HG02981 (cell line): ENCODE results near the gene CBLB.

Experiments
- ATAC-seq: cut with Tn5 transposase; IDR thresholded peaks from one replicate; pipeline ENCODE4 v1.9.1; 2021; ENCODE audit warnings: mild to moderate bottlenecking, moderate library complexity; ENCODE audit not compliant: unreplicated experiment

Gene CBLB

DNA sequence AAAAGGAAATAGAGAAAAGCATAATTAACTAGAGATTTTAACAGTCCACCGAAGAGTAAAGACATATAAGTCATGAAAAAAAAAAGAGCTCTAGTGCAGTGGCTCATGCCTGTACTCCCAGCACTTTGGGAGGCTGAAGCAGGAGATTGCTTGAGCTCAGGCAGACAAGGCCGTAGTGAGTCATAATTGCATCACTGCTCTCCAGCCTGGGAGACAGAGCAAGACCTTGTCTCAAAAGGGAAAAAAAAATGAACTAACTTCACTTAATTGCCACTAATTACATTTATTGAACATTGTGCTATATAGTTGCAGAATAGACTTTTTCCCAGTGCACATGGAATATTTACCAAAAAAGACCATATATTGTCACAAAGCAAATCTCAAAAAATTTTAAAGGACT is 221.8 kb downstream of the CBLB start:
- ATAC-seq = no peak

DNA sequence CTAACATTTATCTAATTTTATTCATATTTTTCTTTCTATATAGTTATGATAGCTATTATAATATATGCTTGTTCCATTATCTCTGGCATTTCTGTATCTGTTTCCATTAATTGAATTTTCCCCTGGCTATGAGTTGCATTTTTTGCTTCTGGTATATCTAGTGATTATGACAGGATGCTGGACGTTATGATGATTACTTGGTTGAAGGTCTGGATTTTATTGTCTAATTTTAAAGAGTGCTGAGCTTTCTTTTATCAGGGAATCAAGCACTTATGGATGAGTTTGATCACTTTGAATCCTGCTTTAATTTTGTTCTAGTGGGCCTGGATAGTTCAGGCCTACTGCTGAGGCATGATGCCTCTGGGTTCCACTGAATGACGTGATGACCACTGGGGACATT is 229.7 kb downstream of the CBLB start:
- ATAC-seq = no peak

DNA sequence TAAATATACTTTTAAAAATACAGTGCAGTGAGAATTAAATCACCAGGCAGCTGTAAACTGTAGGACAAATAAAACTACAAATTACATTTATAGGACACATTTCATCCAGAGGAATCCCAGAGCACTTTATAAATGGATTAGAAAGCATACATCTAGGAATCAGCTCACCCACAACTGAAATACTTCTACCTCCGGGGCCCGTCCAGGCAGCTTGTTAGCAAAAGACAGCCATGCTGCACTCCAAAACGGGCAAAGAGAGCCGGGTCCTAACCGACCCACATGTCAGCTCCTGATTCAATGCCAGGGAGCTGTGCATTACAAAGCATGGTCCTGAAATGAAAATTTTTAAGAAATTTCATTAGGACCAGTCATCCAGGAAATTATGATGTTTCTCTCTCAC is 234.1 kb downstream of the CBLB start:
- ATAC-seq = no peak

DNA sequence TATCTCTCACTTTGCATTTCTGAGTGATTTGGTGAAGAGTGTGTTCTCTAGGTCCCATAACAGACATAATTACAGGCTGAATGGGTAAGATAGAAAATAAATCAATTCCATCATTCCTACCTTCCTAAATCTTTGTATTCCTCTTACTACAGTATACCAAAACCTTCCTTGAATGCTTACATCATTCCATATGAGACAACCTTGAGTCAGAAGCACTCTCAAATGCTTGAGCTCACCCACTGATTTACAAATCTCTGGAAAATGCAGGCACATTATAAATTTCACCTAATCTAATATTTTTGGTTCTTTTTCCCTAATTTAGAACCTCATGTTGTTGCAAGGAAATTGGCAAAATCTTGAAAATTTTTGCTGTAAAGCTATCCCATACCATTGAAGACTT is 239.1 kb downstream of the CBLB start:
- ATAC-seq = no peak

DNA sequence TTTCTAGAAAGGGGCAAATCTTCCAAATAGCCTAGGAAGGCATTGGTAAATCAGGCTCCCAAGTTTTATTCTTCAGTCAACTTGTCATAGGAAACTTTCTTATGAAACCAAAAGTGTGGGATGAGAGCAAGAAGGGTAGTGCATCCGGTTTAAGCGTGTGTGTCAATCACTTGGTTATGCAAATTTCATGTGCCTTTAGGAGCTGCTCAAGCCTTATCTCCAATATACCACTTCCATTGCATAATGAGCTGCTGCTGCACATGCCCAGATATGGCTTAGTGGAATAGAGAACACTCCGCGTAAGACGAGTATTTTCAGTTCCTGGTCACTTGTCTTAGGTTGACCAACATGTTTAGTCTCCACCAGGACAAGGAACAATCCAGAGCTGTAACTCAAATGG is 242.1 kb downstream of the CBLB start:
- ATAC-seq = no peak

DNA sequence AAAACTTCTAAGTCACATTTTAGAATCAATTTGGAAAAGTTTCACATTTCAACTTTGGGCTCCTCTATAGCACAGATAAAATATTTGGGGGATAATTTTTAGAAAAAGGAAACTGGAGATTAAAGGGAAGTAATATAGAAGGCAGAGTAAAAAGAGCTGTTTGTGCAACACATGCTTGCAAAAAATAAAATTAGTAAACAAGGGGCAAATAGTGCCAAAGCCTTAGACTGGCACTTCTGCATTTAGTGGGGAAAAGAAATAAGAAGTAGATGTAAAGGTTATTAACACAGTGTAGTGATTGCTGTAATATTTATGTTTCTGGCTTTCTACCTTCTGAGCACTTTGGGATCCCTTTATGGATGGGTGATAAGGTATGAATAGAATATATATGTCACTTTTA is 246.6 kb downstream of the CBLB start:
- ATAC-seq = no peak

DNA sequence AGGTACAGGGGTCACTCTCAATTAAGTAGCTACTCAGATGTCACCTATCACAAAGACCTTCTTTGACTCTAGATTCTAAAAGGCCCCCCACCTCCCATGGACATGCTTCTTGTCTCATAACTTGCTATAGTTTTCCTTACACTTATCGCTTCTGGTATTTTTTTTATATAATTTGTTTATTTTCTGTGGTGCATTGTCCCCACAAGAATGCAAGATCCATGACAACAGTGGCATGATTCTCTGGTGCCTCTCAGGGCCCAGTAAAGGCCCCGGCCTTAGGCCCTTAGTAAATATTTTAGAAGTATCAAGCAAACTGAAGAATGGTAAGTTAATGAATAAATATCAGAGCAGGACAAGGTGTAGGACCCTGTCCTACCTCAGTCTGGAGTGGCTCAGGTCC is 248.6 kb downstream of the CBLB start:
- no peak for ATAC-seq

DNA sequence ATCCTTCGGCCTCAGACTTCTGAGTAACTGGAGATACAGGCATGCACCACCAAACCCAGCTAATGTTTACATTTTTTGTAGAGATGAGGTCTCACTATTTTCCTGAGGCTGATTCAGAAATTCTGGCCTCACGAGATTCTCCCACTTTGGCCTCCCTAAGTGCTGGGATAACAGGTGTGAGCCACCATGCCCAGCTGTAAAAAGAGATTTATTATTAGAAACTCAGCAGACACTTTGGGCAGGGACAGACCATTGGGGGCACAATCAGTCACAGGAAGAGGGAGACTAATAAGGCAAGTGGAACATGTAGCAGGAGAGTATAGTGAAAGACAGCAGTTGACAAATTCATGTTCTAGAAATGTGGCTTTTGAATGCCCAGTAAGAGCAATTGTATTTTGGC is 249.2 kb downstream of the CBLB start:
- no peak for ATAC-seq

DNA sequence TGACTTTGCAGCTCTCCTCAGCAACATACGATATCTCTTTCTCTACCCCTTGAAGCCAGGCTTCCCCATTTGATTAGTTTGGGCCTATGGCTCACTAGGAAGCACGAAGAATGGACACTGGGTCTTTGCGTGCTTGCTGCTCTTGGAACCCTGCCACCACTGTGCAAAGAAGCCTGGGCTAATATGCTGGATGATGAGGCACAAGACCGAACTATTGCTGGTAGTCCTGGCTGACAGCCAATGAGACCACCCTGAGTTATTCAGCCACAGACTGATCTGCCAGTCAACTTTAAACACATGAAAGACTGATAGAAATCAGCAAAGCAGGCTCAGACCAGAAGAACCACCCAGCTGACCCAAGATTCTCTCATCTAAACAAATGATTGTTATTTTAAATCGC is 250.3 kb downstream of the CBLB start:
- no peak for ATAC-seq

DNA sequence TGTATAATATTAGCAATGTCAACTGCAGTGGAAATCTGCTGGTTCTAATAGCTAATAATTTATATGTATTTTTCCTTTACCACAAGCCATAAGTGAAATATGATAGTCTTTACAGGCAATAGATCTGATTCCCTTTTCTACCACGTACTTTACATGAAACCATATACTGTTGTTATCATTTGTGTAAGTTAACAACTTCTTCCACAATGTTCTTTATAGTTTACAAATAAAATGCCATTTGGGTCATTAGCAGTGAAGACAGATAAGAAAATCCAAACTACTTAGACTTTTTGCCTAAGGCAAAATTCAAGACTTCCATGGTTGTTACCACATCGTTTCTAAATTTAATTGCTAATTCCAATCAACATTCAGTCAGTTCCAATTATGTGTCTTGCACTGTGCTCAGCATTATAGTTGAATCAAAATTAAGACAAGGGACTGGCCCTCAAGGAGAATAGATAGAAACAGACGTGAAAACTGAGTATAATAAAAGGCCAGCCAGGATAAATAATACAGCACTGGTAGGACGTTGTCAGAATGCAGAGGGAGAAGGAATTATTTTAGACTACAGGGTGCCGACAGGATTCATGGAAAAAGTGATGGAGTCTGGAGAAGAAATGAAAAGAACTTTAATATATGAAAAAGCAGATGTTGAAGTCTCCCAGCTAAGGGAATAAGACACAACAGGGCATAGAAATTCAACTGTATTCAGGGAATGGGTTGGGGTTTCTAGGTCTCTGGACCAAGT is 252.3 kb downstream of the CBLB start:
- ATAC-seq = no peak

DNA sequence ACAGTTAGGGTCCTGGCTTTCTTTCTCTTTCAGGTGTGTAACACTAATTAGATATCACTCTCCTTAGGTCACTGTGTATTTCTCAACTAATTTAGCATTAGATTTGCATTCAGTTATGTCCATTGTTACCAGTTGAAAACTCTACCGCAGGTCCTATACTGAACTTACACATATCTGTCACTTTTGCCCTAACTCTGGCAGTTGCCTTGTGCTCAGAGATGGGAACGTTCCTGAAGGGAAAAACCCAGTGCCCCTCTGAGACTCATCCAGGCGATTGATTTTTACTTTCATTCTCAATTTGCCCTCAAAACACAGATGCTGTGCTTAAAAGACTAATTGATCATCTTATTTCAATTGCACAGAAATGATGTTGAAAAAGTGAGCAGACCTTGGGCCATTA is 253.0 kb downstream of the CBLB start:
- ATAC-seq = no peak

DNA sequence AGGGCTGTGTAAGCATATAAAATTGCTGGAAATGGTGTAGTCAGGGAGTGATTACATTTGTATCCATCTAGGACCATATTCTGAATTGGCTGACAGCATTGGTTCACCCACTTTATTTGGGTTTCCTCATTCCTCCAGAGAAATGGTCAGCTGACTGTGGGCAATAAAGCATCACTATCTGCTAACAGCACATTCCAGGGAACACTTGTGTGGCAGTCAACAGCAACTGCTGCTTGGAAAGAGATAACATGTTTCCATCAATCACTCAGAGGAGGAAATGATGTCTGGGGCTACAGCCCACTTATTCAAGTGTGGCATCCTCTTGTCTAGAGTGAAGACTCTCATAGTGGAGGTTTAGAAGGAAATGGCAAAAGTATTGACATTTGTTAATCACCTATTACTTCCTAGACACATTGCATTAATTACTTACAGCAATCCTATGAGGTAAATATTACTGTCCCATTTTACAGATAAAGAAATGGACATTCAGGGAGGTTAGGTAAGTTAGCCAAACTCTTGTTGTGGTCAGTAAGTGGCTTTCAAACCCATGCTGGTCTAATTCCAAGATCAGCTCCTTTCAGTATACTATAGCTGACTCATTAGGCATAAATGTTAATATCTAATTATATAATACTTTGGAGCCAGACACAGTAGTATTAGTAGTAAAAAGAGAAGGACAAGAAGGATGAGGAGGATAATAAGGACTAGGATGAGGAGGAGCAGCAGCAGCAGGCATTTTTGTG is 254.4 kb downstream of the CBLB start:
- ATAC-seq = no peak

DNA sequence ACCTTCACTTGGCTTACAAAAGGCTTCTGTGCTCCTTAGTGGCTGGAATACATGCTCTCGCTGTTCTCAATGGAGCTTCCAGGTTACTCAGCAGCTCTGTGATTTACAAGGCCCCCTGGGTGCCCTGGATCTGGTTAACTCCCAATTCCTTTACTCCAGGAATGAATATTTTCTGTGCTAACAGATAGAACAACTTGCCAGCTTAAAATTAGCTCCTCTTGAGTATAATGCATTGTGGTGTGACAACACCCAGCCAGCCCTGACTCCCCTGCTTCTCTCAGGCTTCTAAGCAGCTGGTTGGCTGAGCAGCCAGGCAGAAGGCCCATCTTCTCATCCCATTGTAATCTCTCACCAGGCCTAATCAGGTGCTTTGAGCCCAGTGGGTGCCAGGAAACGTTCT is 255.7 kb downstream of the CBLB start:
- ATAC-seq = no peak

DNA sequence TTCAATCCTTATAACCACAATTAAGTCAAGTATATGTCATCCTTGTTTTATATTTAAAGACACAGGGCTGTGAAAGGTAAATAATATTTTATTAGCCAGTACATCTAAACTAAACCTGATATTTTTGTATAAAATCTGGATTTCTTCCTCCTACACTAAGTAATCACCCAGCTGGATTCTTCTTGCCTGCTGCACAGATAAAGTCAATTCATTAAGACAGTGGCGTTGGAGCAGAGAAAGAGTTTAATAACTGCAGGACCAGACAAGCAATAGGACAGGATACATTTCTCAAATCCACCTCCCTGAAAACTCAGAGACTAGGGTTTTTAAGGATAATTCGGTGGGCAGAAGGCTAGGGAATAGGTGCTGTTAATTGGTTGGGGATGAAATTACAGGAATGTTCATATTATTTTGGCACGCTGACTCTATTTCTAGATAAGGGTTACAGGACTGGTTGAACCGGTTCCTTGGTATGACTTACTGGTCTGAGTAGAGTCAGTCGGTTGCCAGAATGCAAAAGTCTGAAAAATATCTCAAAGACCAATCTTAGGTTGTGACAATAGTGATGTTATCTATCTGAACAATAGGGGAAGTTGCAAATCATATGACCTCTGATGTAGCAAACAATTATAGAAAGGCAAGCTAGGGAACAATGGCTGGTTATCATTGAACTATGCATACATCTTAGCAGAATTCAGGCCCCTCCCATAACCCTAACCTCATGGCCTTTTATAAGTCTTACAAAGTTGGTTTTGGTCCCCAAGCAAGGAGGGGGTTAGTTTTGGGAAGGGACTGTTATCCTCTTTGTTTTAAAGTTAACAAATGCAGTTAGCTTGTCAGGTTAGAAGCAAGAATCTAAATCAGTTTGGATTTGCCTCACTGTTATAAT is 257.3 kb downstream of the CBLB start:
- ATAC-seq = no peak

DNA sequence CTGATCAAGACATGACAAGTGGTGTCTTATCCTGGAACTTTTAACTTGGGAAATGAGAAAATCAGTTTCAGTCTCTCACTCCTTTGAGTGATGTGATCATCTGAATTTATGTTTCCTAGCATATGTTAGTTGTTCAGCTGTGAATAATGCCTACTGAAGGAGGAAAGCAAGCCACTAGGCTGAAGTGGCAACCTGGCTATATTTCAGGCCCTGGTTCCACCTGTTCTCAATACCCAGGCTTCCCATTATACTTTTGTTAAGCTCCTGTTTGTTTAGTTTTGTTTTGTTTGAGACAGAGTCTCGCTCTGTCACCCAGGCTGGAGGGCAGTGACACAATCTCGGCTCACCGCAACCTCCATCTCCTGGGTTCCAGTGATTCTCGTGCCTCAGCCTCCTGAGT is 258.3 kb downstream of the CBLB start:
- no peak for ATAC-seq

DNA sequence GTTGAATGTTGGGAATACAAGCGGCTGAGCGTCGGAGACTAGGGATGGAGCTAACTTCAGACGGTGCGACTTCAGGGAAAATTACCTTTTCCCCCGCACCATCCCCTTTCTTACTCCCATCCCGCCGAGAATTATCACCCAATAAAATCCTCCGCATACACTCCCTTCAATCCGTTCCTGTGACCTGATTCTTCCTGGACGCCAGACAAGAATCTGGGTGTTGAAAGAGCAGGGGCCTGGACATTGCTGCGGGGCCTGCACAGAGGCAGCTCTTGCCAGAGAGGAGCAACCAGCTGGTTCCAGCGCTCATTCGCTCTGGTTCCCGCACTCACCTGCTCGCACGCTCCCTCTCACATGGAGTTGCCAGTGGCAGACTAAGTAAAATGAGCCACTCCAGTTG is 260.2 kb downstream of the CBLB start:
- ATAC-seq = no peak

DNA sequence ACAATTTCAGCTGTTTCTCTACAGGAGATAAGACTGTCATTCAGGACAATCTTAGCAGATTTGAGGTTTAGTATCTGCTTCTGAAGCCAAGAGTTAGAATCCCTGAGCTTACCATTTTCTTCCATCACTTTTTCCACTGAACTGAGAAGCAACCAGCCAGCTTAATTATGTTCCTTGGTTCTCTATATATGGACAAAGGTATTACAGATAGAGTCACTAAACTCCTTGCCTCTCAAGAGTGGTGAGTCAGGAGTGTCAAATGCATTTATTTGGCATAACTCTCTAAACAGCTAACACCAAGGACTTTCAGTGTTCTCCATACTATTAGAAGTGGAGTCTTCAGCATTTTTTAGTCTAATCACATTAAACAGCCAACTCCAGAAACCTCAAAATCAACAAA is 262.8 kb downstream of the CBLB start:
- ATAC-seq = no peak
